ENCODE results near the gene CACNA1D.

Gene CACNA1D

DNA sequence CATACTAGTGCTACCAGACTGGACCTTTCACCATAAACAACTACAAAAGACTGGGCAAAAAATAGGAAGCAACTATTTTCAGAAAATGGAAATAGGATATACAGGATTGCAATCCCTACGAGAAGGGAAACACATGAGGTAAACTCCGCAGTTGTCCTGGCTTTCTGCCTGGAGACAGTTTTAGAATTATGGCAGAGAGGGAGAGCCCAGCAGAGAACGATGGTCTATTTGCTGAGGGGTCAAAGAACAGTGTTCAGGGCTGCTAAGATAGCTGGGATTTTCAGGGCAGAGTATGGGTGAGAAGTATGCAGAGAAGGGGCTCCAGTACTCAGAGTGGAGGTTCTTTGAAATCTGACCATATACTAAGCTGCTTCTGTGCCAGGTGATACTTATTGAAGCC lies 188.4 kb downstream of the CACNA1D start:
- peaks cover 41% of the 10 kb centered on the region for H3K27me3 Mint-ChIP-seq
- ATAC-seq (replicated peaks; ENCODE audit: extremely low read depth, poor library complexity, severe bottlenecking) (no peak), DNase-seq (ENCODE audit: low spot score in 2 of 2) (no peak)
- no peak overlapping the region for H3K27ac Mint-ChIP-seq (ENCODE audit: low read depth)
- H3K4me1 Mint-ChIP-seq: no peaks in the 10 kb centered on the region
- H3K9me3 Mint-ChIP-seq: no peaks in the 10 kb centered on the region
- no peaks in the 10 kb centered on the region for H3K36me3 Mint-ChIP-seq (ENCODE audit: insufficient read depth)
- H3K4me3 Mint-ChIP-seq: no peak overlapping the region

DNA sequence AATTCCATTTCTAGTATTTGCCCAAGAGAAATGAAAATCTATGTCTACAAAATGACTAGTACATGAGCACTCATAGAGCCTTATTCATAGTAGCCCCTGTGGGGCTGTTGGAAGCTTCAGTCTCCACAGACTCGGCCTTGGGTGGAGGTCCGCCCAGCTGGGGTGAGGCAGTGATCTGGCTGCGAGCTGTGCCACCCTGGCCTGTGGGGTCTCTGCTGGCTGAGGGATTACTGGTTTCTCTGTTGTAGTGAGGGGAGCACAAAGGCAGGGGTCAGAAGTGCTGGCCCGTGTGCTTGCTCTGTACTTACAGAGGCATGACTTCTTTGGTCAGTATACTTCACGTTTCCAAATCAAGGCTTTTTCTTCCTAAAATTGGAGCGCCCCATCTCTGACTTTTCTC lies 193.7 kb downstream of the CACNA1D start:
- Mint-ChIP-seq H3K4me1 (no peaks in the 10 kb centered on the region), H3K36me3 (ENCODE audit: insufficient read depth) (no peaks in the 10 kb centered on the region), H3K9me3 (no peaks in the 10 kb centered on the region), H3K27me3 (peaks cover 25% of the 10 kb centered on the region), H3K27ac (ENCODE audit: low read depth) (no peak overlapping the region), H3K4me3 (no peak overlapping the region)
- ATAC-seq (replicated peaks; ENCODE audit: extremely low read depth, poor library complexity, severe bottlenecking): no peak
- no peak for DNase-seq (ENCODE audit: low spot score in 2 of 2)

DNA sequence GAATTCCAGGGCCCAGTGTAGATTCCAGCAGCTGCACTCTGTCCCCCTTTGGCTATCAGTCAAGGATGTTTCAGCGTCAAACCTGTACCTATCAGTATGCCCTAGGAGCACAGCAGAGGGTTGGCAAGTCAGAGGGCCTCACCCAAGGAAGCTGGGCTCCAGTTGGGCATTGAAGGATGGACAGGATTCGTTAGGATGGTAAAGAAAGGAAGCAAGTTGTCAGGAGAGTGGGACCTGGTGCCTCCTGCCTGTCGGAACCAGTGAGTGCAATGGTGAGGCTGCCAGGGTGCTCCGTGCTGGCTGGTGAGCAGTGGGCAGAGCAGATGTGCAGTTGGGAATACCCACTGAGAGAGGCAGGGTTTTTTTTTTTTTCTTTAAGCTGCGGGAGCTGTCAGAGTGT lies 194.6 kb downstream of the CACNA1D start:
- Mint-ChIP-seq H3K27me3 (peaks cover 20% of the 10 kb centered on the region), H3K4me1 (no peaks in the 10 kb centered on the region), H3K4me3 (no peak overlapping the region), H3K27ac (ENCODE audit: low read depth) (no peak overlapping the region), H3K9me3 (no peaks in the 10 kb centered on the region), H3K36me3 (ENCODE audit: insufficient read depth) (no peaks in the 10 kb centered on the region)
- DNase-seq (ENCODE audit: low spot score in 2 of 2): no peak
- no peak for ATAC-seq (replicated peaks; ENCODE audit: extremely low read depth, poor library complexity, severe bottlenecking)

DNA sequence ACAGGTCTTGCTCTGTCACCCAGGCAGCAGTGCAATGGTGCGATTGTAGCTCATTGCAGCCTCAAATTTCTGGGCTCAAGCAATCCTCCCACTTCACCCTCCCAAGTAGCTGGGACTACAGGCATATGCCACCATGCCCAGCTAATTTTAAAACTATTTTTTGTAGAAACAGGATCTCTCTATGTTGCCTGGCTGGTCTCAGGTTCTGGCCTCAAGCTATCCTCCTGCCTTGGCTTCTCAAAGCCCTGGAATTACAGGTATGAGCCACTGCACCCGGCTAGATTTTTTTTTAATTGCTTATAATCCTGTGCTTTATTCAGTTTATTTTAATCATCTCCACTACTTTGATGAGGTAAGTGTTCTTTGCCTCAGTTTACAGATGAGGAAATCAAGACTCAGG lies 195.3 kb downstream of the CACNA1D start:
- ATAC-seq (replicated peaks; ENCODE audit: extremely low read depth, poor library complexity, severe bottlenecking) (no peak), DNase-seq (ENCODE audit: low spot score in 2 of 2) (no peak)
- Mint-ChIP-seq H3K4me3 (no peak overlapping the region), H3K27ac (ENCODE audit: low read depth) (no peak overlapping the region), H3K9me3 (no peaks in the 10 kb centered on the region), H3K36me3 (ENCODE audit: insufficient read depth) (no peaks in the 10 kb centered on the region), H3K27me3 (peaks cover 23% of the 10 kb centered on the region), H3K4me1 (no peaks in the 10 kb centered on the region)

DNA sequence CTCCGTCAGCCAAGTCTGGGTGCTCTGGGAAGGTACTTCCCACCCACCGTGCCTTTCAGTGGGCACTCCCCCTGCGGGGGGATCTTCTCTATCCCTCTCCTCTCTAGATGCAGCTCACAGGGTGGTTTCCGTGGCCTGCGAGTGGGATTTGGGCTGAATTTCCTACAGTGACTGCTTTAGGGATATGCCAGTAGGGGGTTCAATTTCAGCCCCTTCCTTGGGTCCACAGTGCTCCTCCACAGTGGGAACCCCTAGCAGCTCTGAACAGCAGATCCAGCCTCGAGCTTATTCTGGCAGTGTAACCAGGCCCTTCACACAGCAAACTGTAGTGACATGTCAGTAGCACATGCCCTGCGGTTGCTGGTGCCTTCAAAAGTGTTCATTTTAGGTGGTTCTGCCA lies 196.1 kb downstream of the CACNA1D start:
- ATAC-seq (replicated peaks; ENCODE audit: extremely low read depth, poor library complexity, severe bottlenecking): no peak
- Mint-ChIP-seq H3K27me3 (peaks cover 31% of the 10 kb centered on the region), H3K27ac (ENCODE audit: low read depth) (no peak overlapping the region), H3K4me3 (no peak overlapping the region), H3K9me3 (no peaks in the 10 kb centered on the region), H3K36me3 (ENCODE audit: insufficient read depth) (no peaks in the 10 kb centered on the region), H3K4me1 (no peaks in the 10 kb centered on the region)
- no peak for DNase-seq (ENCODE audit: low spot score in 2 of 2)

DNA sequence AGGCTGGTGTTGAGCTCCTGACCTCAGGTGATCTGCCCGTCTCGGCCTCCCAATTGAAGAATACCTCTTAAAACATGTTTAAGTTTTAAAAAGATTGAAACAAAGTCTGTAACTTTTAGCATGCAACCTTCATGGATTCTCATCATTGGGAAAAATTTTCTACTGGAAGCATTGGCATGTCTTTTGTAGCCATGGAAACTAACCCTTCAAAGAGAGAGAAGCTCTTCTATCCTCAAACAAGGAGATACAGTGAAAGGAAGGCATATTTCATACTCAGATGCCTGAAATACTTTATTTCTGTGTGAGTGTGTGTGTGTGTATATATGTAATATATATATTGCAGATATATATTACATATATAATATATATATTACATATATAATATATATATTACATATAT lies 196.9 kb downstream of the CACNA1D start:
- H3K27ac Mint-ChIP-seq (ENCODE audit: low read depth): no peak overlapping the region
- no peaks in the 10 kb centered on the region for H3K4me1 Mint-ChIP-seq
- no peaks in the 10 kb centered on the region for H3K9me3 Mint-ChIP-seq
- peaks cover 39% of the 10 kb centered on the region for H3K27me3 Mint-ChIP-seq
- DNase-seq (ENCODE audit: low spot score in 2 of 2) (no peak), ATAC-seq (replicated peaks; ENCODE audit: extremely low read depth, poor library complexity, severe bottlenecking) (no peak)
- H3K36me3 Mint-ChIP-seq (ENCODE audit: insufficient read depth): no peaks in the 10 kb centered on the region
- H3K4me3 Mint-ChIP-seq: no peak overlapping the region

DNA sequence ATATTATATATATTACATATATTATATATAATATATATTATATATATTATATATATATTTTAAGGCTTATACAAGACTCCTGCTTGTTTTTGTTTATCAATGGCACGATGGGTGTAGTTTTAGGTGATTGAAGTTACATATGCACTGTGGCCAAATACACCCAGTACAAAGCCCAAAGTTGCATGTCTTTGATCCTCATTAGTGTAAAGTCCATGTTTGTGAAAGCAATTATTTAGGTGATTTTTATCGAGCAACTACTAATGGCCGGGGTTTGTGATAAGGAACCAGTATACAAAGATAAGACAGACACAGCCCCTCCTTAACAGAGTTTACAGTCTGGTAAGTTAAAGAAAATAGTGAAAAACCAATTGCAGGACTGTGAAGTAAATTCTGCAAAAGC lies 197.5 kb downstream of the CACNA1D start:
- H3K4me1 Mint-ChIP-seq: no peaks in the 10 kb centered on the region
- no peak overlapping the region for H3K27ac Mint-ChIP-seq (ENCODE audit: low read depth)
- H3K4me3 Mint-ChIP-seq: no peak overlapping the region
- H3K36me3 Mint-ChIP-seq (ENCODE audit: insufficient read depth): no peaks in the 10 kb centered on the region
- ATAC-seq (replicated peaks; ENCODE audit: extremely low read depth, poor library complexity, severe bottlenecking): no peak
- DNase-seq (ENCODE audit: low spot score in 2 of 2): no peak
- H3K9me3 Mint-ChIP-seq: no peaks in the 10 kb centered on the region
- H3K27me3 Mint-ChIP-seq: peaks cover 45% of the 10 kb centered on the region

DNA sequence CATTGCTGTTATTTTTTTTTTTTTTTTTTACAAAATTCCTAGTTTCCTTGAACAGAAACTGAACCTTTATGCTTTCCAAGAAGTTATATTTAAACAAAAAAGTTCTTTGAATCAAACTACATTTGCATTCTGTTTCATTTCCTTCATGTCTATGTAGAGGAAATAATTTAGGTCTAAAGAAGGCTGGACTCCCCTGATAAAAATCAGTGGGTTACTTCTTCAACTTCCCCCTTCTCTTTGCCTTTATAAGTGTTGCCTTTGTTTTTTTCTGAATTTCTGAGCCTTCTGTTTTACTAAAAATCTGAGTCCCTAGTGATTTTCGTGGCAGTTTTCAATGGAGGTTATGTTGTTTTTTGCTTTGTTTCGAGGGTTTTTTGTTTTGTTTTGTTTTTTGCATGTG lies 199.0 kb downstream of the CACNA1D start:
- no peak overlapping the region for H3K4me3 Mint-ChIP-seq
- H3K27me3 Mint-ChIP-seq: peaks cover 58% of the 10 kb centered on the region
- H3K4me1 Mint-ChIP-seq: no peaks in the 10 kb centered on the region

DNA sequence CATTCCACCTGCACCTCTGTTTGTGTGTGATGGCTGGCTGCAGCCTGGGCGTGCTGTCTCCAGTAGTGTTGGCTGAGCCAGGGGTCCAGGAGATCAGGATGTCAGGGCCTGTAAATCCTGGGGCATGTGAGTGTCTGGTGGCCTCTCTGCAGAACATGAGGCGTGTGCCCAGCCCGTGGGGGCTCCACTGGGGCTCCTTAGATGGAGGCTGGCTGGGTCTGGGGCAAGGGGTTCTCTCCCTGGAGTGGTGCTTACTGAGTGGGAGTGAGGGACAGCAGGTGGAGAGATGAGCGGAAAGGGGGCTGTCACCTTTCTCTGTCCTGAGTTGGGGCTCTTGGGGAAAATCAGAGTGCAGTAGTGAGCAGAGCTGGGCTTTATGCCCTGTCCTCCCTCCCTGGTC lies 199.6 kb downstream of the CACNA1D start:
- H3K4me3 Mint-ChIP-seq: no peak overlapping the region

More for the DNA sequence above, 199.0 kb downstream of the CACNA1D start:
- no peak for ATAC-seq (replicated peaks; ENCODE audit: extremely low read depth, poor library complexity, severe bottlenecking)
- DNase-seq (ENCODE audit: low spot score in 2 of 2): no peak
- Mint-ChIP-seq H3K9me3 (no peaks in the 10 kb centered on the region), H3K27ac (ENCODE audit: low read depth) (no peak overlapping the region), H3K36me3 (ENCODE audit: insufficient read depth) (peaks cover 2% of the 10 kb centered on the region)

DNA sequence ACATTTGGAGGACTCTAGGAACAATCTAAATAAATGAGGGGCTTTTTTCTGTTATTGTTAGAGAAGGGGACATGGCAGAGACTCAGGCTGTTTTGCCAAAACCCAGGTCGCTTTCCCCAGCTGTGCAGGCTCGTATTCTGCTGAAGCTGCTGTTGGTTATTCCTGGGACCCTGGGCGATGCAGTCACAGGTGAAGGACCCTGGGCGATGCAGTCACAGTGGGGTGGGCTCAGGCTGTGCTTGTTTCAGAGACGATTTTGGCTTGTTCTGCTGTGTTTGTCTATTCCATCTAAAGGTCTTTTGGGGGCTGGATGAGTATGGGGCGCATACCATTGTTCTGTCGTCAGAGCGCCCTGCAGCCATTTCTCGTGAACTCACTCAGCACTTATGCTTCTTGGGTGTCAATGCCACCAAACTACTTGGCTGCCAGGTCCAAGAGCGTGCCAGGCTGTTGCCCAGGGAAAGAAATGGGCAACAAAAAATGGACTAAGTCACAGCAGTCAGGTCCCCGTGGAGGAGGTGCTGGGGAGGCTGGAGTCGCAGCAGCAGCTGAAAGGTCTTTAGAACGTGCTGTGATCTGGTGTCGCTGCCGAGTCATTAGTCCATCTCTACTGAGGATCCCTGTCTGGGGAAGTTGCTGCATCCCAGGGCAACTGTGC lies 200.4 kb downstream of the CACNA1D start:
- peaks cover 2% of the 10 kb centered on the region for H3K36me3 Mint-ChIP-seq (ENCODE audit: insufficient read depth)
- H3K27ac Mint-ChIP-seq (ENCODE audit: low read depth): no peak overlapping the region
- ATAC-seq (replicated peaks; ENCODE audit: extremely low read depth, poor library complexity, severe bottlenecking) (no peak), DNase-seq (ENCODE audit: low spot score in 2 of 2) (no peak)
- no peaks in the 10 kb centered on the region for H3K9me3 Mint-ChIP-seq
- no peak overlapping the region for H3K4me3 Mint-ChIP-seq
- peaks cover 70% of the 10 kb centered on the region for H3K27me3 Mint-ChIP-seq
- H3K4me1 Mint-ChIP-seq: no peaks in the 10 kb centered on the region

More for the DNA sequence above, 199.6 kb downstream of the CACNA1D start:
- H3K4me1 Mint-ChIP-seq: no peaks in the 10 kb centered on the region
- H3K27me3 Mint-ChIP-seq: peaks cover 63% of the 10 kb centered on the region
- H3K9me3 Mint-ChIP-seq: no peaks in the 10 kb centered on the region
- no peak overlapping the region for H3K27ac Mint-ChIP-seq (ENCODE audit: low read depth)
- DNase-seq (ENCODE audit: low spot score in 2 of 2) (no peak), ATAC-seq (replicated peaks; ENCODE audit: extremely low read depth, poor library complexity, severe bottlenecking) (no peak)
- peaks cover 2% of the 10 kb centered on the region for H3K36me3 Mint-ChIP-seq (ENCODE audit: insufficient read depth)

DNA sequence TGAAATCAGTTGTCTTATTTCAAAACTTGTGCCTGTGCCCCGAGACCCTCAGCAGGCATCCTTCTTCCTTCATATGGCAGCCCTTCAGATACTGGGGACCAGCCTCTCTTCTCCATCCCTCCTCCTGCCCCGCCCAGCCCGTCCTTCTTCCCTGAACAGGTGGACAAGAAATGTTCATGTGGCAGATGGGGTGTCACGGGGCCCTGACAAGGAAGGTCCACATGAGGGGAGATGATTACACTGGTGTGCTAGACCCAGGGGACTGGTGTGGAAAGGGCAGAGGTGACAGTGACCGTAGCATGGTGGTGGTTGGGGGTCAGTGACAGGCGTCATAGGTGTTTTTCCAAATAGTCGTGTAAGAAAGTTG lies 200.9 kb downstream of the CACNA1D start:
- Mint-ChIP-seq H3K27me3 (peaks cover 70% of the 10 kb centered on the region), H3K4me1 (no peaks in the 10 kb centered on the region), H3K4me3 (no peak overlapping the region), H3K27ac (ENCODE audit: low read depth) (no peak overlapping the region), H3K9me3 (no peaks in the 10 kb centered on the region), H3K36me3 (ENCODE audit: insufficient read depth) (peaks cover 2% of the 10 kb centered on the region)
- DNase-seq (ENCODE audit: low spot score in 2 of 2): no peak
- ATAC-seq (replicated peaks; ENCODE audit: extremely low read depth, poor library complexity, severe bottlenecking): no peak

DNA sequence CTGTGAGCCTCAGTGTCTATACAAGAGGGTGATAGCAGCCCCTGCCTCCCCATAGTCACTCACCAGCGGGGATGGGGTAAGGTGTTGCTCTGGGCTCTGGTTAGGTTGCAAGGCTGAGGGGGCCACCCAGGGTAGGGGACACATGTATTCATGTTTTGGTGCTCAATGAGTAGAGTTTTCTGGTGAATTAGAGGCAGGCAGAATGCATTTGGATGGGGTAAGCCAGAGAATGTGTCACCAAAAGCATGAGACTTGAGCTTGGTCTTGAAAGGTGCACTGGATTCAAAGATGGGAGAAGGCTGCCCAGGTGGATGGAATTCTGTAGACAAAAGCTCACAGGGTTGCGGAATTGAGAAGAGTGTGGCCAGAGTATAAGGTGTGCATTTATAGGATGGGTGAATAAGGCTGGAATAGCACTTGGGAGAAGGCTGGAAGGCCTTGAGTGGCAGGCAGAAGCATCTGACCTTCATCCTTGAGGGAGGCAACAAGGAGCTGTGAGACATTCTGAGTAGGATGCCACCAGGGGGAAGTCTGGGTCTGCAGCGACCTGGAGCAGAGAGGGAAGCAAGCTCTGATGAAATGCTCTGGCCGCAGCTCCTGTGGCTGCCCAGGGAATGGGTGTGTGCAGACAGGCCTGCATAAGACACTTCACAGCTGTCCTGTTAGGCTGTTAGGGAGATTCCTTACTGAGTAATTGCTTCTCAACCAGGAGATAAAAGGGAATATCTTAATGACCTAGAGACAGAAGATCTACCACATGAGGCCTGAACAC lies 202.2 kb downstream of the CACNA1D start:
- Mint-ChIP-seq H3K27ac (ENCODE audit: low read depth) (no peak overlapping the region), H3K27me3 (peaks cover 58% of the 10 kb centered on the region), H3K4me3 (no peak overlapping the region), H3K4me1 (no peaks in the 10 kb centered on the region), H3K36me3 (ENCODE audit: insufficient read depth) (peaks cover 2% of the 10 kb centered on the region), H3K9me3 (no peaks in the 10 kb centered on the region)
- DNase-seq (ENCODE audit: low spot score in 2 of 2) (no peak), ATAC-seq (replicated peaks; ENCODE audit: extremely low read depth, poor library complexity, severe bottlenecking) (no peak)

DNA sequence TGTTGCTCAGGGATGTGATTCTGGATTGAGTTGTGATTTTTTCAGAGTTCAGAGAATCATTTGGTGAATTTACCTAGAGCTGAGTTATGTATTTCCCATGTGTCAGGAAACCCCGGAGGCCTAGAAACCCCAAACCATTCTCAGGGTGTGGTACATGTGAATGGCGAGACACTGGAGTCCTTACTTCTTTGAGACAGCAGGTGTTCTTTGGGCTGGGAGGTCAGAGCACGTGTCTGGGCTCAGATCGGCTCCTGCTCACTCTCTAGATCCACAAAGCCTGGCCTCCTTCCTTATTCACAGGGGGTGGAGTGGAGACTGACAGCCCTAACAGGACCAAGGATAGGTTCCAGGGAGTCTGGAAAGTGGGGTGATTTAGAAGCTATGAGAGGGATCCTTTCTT lies 206.0 kb downstream of the CACNA1D start:
- peaks cover 39% of the 10 kb centered on the region for H3K27me3 Mint-ChIP-seq
- no peaks in the 10 kb centered on the region for H3K4me1 Mint-ChIP-seq
- no peak overlapping the region for H3K4me3 Mint-ChIP-seq
- ATAC-seq (replicated peaks; ENCODE audit: extremely low read depth, poor library complexity, severe bottlenecking) (no peak), DNase-seq (ENCODE audit: low spot score in 2 of 2) (no peak)
- H3K9me3 Mint-ChIP-seq: no peaks in the 10 kb centered on the region
- H3K27ac Mint-ChIP-seq (ENCODE audit: low read depth): no peak overlapping the region
- H3K36me3 Mint-ChIP-seq (ENCODE audit: insufficient read depth): peaks cover 2% of the 10 kb centered on the region
